Uterus (tissue), 2 donors: ENCODE measurements around the gene CMC2.

Experiments
- POLR2A ChIP-seq, 2 donors: fragments of 450-650 bp; IDR thresholded peaks; one replicate each; pipeline ENCODE4 v1.6.1; 2016; ENCODE audit warnings: antibody characterized with exemption in 2 of 2, mild to moderate bottlenecking in 1 of 2, moderate library complexity in 1 of 2
- TF ChIP-seq, protein P1 (sequence below), 4 experiments: fragments of 200-600 bp in 2 of 4; fragments of 450-650 bp in 2 of 4; sonication (generic) in 2 of 4; IDR thresholded peaks; one replicate each; pipeline ENCODE4 v1.5.1; 2016 to 2019; ENCODE audit warnings: antibody characterized with exemption in 4 of 4, mild to moderate bottlenecking in 2 of 4, moderate library complexity in 1 of 4

DNA sequence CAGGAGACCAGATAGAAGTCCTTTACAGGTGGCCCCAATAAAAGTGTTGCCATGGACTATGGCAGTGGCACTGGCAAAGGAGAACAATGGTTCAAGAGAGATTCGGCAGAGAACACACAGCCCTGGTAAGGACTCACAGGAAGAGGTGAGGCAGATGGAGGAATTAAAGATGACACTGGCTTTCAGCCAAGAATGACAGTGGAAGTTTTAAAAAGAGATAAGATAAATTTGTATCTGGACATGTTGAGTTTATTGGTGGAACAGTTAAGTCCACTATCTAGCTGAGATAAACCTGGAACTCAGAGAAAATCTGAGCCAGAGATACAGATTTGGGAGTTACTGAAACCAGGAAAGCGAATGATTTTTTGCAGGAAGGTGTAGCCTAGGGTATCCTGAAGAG lies 20.1 kb downstream of the CMC2 start:
- TF ChIP-seq POLR2A (IDR thresholded peaks at IDR 0.05): no peak
- TF ChIP-seq, protein P1, sequence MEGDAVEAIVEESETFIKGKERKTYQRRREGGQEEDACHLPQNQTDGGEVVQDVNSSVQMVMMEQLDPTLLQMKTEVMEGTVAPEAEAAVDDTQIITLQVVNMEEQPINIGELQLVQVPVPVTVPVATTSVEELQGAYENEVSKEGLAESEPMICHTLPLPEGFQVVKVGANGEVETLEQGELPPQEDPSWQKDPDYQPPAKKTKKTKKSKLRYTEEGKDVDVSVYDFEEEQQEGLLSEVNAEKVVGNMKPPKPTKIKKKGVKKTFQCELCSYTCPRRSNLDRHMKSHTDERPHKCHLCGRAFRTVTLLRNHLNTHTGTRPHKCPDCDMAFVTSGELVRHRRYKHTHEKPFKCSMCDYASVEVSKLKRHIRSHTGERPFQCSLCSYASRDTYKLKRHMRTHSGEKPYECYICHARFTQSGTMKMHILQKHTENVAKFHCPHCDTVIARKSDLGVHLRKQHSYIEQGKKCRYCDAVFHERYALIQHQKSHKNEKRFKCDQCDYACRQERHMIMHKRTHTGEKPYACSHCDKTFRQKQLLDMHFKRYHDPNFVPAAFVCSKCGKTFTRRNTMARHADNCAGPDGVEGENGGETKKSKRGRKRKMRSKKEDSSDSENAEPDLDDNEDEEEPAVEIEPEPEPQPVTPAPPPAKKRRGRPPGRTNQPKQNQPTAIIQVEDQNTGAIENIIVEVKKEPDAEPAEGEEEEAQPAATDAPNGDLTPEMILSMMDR (IDR thresholded peaks at IDR 0.05): no peak
